Mammary epithelial cell (primary cell): ENCODE measurements around the gene SORBS2.

Experiments used
- EZH2 ChIP-seq: IDR thresholded peaks from 2 replicates; pipeline ENCODE4 v1.6.1; 2012; ENCODE audit warnings: low read length, inconsistent platforms, borderline replicate concordance
- TF ChIP-seq, protein P1 (sequence below), 2 donors: IDR thresholded peaks in 1 of 2; conservative IDR thresholded peaks in 1 of 2; 2 replicates each; pipeline ENCODE4 v1.5.1; 2011 to 2012; ENCODE audit warnings: inconsistent platforms in 2 of 2, low read length in 2 of 2, mild to moderate bottlenecking in 2 of 2, control low read depth in 1 of 2, low read depth in 1 of 2; ENCODE audit not compliant: insufficient read depth in 1 of 2; ENCODE audit errors: extremely low read depth in 1 of 2

DNA sequence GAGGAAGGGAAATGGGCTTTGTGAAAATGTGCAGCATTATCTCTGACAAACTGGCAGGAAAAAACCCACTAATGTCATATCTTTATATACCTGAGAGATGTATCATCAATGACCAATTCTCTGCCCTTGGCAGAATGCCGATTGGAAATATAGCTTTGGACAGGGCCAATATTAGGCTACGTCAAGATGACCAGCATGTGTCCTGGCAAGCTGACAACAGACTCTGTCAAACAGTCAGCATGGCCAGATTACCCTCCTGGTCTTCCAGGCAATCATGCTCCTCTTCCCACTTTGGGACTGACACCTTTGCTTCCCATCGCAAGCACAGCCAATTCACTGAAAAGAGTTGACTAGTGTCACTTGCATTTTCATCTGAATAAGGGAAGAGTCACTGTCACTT lies 57.0 kb downstream of the SORBS2 start:
- TF ChIP-seq, protein P1, sequence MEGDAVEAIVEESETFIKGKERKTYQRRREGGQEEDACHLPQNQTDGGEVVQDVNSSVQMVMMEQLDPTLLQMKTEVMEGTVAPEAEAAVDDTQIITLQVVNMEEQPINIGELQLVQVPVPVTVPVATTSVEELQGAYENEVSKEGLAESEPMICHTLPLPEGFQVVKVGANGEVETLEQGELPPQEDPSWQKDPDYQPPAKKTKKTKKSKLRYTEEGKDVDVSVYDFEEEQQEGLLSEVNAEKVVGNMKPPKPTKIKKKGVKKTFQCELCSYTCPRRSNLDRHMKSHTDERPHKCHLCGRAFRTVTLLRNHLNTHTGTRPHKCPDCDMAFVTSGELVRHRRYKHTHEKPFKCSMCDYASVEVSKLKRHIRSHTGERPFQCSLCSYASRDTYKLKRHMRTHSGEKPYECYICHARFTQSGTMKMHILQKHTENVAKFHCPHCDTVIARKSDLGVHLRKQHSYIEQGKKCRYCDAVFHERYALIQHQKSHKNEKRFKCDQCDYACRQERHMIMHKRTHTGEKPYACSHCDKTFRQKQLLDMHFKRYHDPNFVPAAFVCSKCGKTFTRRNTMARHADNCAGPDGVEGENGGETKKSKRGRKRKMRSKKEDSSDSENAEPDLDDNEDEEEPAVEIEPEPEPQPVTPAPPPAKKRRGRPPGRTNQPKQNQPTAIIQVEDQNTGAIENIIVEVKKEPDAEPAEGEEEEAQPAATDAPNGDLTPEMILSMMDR (conservative IDR thresholded peaks at IDR 0.05 in 1 of 2, IDR thresholded peaks at IDR 0.05 in 1 of 2; ENCODE audit: extremely low read depth in 1 of 2, insufficient read depth in 1 of 2, low read depth in 1 of 2, low read length in 2 of 2) = no peak
- no peak for TF ChIP-seq EZH2
